Measurements from ENCODE around the gene RGCC.
"Not testable (repeated sequence)": the region's sequence is repeated elsewhere in the genome, so short reads cannot be mapped to it uniquely, and the experiment has no call there.

- not testable (repeated sequence) for TF ChIP-seq RAD21 (conservative IDR thresholded peaks at IDR 0.05 in 1 of 2, IDR thresholded peaks at IDR 0.05 in 1 of 2); POLR2A (IDR thresholded peaks at IDR 0.05; ENCODE audit: low read length); GATA3 (IDR thresholded peaks at IDR 0.05; ENCODE audit: borderline replicate concordance); MYC (IDR thresholded peaks at IDR 0.05; ENCODE audit: borderline replicate concordance, low read length)
Measured at GRCh38 chr13:41421330-41421729, 36.0 kb upstream of the RGCC start.
